Adrenal gland (tissue), 12 donors: Measurements from ENCODE around the gene SLC9A4. TPM values are rescaled to one million over a fixed set of nuclear protein-coding genes. Genes with fewer than 3 reads are reported as not detected.

Source experiments
- DNase-seq, 7 donors: peaks; one replicate each; pipeline ENCODE4 v3.0.0-alpha.2; 2019 to 2020
- H3K27ac ChIP-seq, 5 donors: fragments of 200-600 bp; sonication (generic) in 4 of 5; 1 replicate in 3 of 5; 2 replicates in 2 of 5; pipeline versions ENCODE4 v1.5.1 to v1.8.0; 2016 to 2020; ENCODE audit warnings: mild to moderate bottlenecking in 1 of 5
- H3K27me3 ChIP-seq: fragments of 200-600 bp; 2 replicates; pipeline ENCODE4 v1.8.0; 2021
- H3K36me3 ChIP-seq, 2 donors: fragments of 200-600 bp; replicated peaks in 1 of 2; 1 replicate in 1 of 2; 2 replicates in 1 of 2; pipeline versions ENCODE4 v1.5.1 to v1.8.0; 2018 to 2022
- H3K4me1 ChIP-seq, 2 donors: fragments of 200-600 bp; replicated peaks in 1 of 2; 1 replicate in 1 of 2; 2 replicates in 1 of 2; pipeline versions ENCODE4 v1.5.1 to v1.8.0; 2018 to 2021
- H3K4me3 ChIP-seq, 4 donors: fragments of 200-600 bp; sonication (generic) in 3 of 4; one replicate each; pipeline ENCODE4 v1.5.1; 2016 to 2018
- H3K9me3 ChIP-seq, 3 donors: fragments of 200-600 bp; sonication (generic) in 1 of 3; replicated peaks in 1 of 3; 1 replicate in 2 of 3; 2 replicates in 1 of 3; pipeline versions ENCODE4 v1.5.1 to v1.8.0; 2016 to 2021
- POLR2A ChIP-seq, 2 donors: fragments of 450-650 bp; IDR thresholded peaks; one replicate each; pipeline ENCODE4 v1.6.1; 2017; ENCODE audit warnings: antibody characterized with exemption in 2 of 2, mild to moderate bottlenecking in 2 of 2, moderate library complexity in 1 of 2
- WGBS, 4 donors: extraction: QIAGEN DNeasy Blood & Tissue Kit in 2 of 4; methylation state at CpG; one replicate each; pipeline versions ENCODE4 v1.1.5 to v1.1.7; 2013 to 2017; 5-methylcytosine and 5-hydroxymethylcytosine counted together
- intact Hi-C, 2 donors: fragments of 100-400 bp; cut with DNase I; formaldehyde crosslinking; loops; one replicate each; pipeline versions ENCODE4 v1.14.1 to v1.15.0; 2022 to 2023
- polyA plus RNA-seq, 3 donors: library from polyadenylated mRNA; stranded (reverse); fragments of 200-250 nt in 2 of 3; fragments of 350-450 nt in 1 of 3; fragmentation: Illumina TruSeq in 1 of 3; extraction: RNeasy Lipid Tissue Mini Kit (QIAGEN cat#74804) in 1 of 3; gene quantifications; one replicate each; pipeline ENCODE4 v1.2.3, GENCODE V29; 2013 to 2014
- total RNA-seq, 9 donors: library from RNA; depleted of rRNA in 4 of 9; stranded (reverse); fragments of >200 nt in 4 of 9; fragments of 120-200 nt in 1 of 9; fragmentation: NEBNext Ultra II Directional in 1 of 9; extraction: Animal tissue kit (Norgen Biotek cat#: 25700) in 1 of 9; gene quantifications; one replicate each; pipeline versions ENCODE4 v1.1.0 to v1.2.4, GENCODE V29; 2013 to 2023
- TF ChIP-seq, protein P1 (sequence below), 6 experiments: fragments of 450-650 bp in 4 of 6; fragments of 200-600 bp in 2 of 6; sonication (generic) in 1 of 6; IDR thresholded peaks; 1 replicate in 5 of 6; 2 replicates in 1 of 6; pipeline versions ENCODE4 v1.5.1 to v1.8.0; 2016 to 2021; ENCODE audit warnings: antibody characterized with exemption in 6 of 6, mild to moderate bottlenecking in 2 of 6, moderate library complexity in 1 of 6
- donor health status: healthy with polysubstance abuse.
- donor health status: Bipolar disorder and iron deficiency.
- donor health status: DM: yes; HTN: yes; CAD: no.
- donor health status: DM: no; HTN: no; CAD: no.
- donor health status: DM: no; HTN: no; CAD: no.
- donor health status: DM: yes; HTN: yes; CAD: no.

SLC9A4 gene
- total and polyA plus RNA-seq, 12 donors = 0.17 TPM; not detected in 11

GRCh38 chr2:102498414-102498813, 25.4 kb downstream of the SLC9A4 start:
- Histone ChIP-seq H3K27me3 (no peaks in the 10 kb centered on the region), H3K4me3 (no peak overlapping the region), H3K9me3 (no peaks in the 10 kb centered on the region), H3K4me1 (no peaks in the 10 kb centered on the region), H3K36me3 (no peaks in the 10 kb centered on the region), H3K27ac (no peak overlapping the region)
- no peak for TF ChIP-seq POLR2A (IDR thresholded peaks at IDR 0.05)
- TF ChIP-seq, protein P1, sequence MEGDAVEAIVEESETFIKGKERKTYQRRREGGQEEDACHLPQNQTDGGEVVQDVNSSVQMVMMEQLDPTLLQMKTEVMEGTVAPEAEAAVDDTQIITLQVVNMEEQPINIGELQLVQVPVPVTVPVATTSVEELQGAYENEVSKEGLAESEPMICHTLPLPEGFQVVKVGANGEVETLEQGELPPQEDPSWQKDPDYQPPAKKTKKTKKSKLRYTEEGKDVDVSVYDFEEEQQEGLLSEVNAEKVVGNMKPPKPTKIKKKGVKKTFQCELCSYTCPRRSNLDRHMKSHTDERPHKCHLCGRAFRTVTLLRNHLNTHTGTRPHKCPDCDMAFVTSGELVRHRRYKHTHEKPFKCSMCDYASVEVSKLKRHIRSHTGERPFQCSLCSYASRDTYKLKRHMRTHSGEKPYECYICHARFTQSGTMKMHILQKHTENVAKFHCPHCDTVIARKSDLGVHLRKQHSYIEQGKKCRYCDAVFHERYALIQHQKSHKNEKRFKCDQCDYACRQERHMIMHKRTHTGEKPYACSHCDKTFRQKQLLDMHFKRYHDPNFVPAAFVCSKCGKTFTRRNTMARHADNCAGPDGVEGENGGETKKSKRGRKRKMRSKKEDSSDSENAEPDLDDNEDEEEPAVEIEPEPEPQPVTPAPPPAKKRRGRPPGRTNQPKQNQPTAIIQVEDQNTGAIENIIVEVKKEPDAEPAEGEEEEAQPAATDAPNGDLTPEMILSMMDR (IDR thresholded peaks at IDR 0.05) = no peak
- no peak for DNase-seq
- intact Hi-C loops = no loop called here
- 81 to 98% (median 89%) methylated on average over 2 of the region's 2 CpGs for WGBS, 4 donors

DNA sequence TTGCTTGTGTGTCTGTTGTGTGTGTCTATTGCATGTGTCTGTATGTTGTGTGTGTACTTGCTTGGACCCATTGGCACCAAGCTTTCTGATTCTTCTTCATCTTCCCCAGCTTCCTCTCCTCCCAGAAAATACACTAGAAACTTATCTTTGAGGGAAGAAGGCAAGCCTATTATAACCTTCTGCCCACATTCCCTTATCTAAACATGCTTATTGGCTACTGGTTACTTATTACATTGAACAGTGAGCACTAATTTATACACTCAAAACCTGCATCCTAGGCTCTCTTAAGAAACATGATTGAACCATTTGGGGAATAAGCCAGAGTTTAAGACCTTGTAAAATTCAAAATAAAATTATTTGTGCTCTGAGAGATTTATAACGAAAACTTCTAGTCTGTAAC, 26.5 kb downstream of the SLC9A4 start:
- Histone ChIP-seq H3K9me3 (no peaks in the 10 kb centered on the region), H3K36me3 (no peaks in the 10 kb centered on the region), H3K4me1 (no peaks in the 10 kb centered on the region), H3K27ac (no peak overlapping the region), H3K4me3 (no peak overlapping the region), H3K27me3 (no peaks in the 10 kb centered on the region)
- DNase-seq = no peak
- intact Hi-C loops = no loop called here
- TF ChIP-seq, protein P1 (IDR thresholded peaks at IDR 0.05) = no peak
- no peak for TF ChIP-seq POLR2A (IDR thresholded peaks at IDR 0.05)
- 59 to 78% (median 71%) methylated on average over 1 of the region's 1 CpG for WGBS, 4 donors

DNA sequence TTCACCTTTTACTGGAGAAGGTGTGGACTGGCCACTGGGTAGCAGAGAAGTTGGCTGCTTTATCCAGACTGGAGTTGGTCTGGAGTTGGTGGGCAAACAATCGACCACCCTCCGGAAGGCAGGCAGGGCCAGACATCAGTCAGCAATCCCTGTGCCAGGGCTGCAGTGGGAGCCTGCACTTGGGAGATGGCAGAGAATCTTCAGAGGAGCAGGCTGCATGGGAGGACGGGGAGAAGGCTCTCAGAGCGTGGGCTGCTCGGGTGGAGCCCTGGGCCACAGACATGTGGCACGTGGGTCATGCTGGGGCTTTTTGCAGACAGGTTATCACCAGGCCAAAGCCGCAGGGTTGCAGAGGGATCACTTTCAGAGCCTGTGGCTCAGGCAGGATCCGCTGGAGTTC, 29.6 kb downstream of the SLC9A4 start:
- intact Hi-C loops = no loop called here
- H3K4me1 ChIP-seq = no peaks in the 10 kb centered on the region
- TF ChIP-seq, protein P1 (IDR thresholded peaks at IDR 0.05) = no peak
- TF ChIP-seq POLR2A (IDR thresholded peaks at IDR 0.05) = no peak
- H3K27me3 ChIP-seq = peaks cover 7% of the 10 kb centered on the region
- no peak for DNase-seq
- no peak overlapping the region for H3K27ac ChIP-seq
- H3K4me3 ChIP-seq = no peak overlapping the region
- no peaks in the 10 kb centered on the region for H3K9me3 ChIP-seq
- 76 to 88% (median 83%) methylated on average over 6 to 8 of the region's 8 CpGs for WGBS, 4 donors
- no peaks in the 10 kb centered on the region for H3K36me3 ChIP-seq

DNA sequence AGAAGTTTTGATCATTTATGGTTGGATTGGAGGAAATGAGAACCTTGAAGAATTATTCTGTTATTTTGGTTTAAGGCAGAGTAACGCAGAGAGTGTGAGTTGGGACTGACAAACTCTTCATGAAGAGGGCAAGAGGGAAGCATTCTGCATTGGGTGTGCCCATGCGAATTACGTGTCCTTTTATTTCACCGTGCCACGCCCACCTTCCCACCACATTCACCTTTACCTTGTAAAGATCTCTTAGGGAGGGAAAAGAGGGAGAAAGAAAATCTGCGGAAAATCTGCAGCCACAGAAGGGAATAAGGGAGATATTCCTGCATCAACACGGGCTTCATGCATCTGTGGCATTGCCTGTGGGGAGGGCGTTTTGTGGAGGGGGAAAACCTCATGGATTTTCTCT, 31.8 kb downstream of the SLC9A4 start:
- no peak for DNase-seq
- Histone ChIP-seq H3K9me3 (no peaks in the 10 kb centered on the region), H3K27me3 (peaks cover 7% of the 10 kb centered on the region), H3K36me3 (no peaks in the 10 kb centered on the region), H3K4me1 (no peaks in the 10 kb centered on the region), H3K4me3 (no peak overlapping the region), H3K27ac (no peak overlapping the region)
- intact Hi-C loops = no loop called here
- TF ChIP-seq, protein P1 (IDR thresholded peaks at IDR 0.05) = no peak
- TF ChIP-seq POLR2A (IDR thresholded peaks at IDR 0.05) = no peak
- 77 to 84% (median 82%) methylated on average over 8 of the region's 8 CpGs for WGBS, 4 donors
